Neural cell (in vitro differentiated cells): ENCODE measurements around the gene RALGPS2. TPM values are rescaled to one million over a fixed set of nuclear protein-coding genes. Genes with fewer than 3 reads are reported as not detected.

Experiments
- H2AFZ ChIP-seq: fragments of 200-600, 300-800 bp; sonication (generic), shearing (Covaris generic); 2 replicates; pipeline ENCODE4 v1.6.0; 2014; ENCODE audit warnings: low read depth, mild to moderate bottlenecking, antibody characterized with exemption, low read length, moderate library complexity
- H3F3A ChIP-seq: fragments of 200-600 bp; shearing (Covaris generic); 2 replicates; pipeline ENCODE4 v1.6.1; 2016; ENCODE audit warnings: mild to moderate bottlenecking, moderate library complexity, mixed read lengths, antibody characterized with exemption, low read length; ENCODE audit not compliant: insufficient read depth, poor library complexity, severe bottlenecking
- H3K27ac ChIP-seq: fragments of 200-600, 300-800 bp; sonication (generic), shearing (Covaris generic); 2 replicates; pipeline ENCODE4 v1.5.1; 2014; ENCODE audit warnings: mild to moderate bottlenecking, low read length, moderate library complexity
- H3K27me3 ChIP-seq: fragments of 300-800, 200-600 bp; sonication (generic), shearing (Covaris generic); 2 replicates; pipeline ENCODE4 v1.6.0; 2014; ENCODE audit warnings: mild to moderate bottlenecking, low read depth, low read length, moderate library complexity; ENCODE audit not compliant: insufficient read depth
- H3K36me3 ChIP-seq: fragments of 300-800, 200-600 bp; sonication (generic), shearing (Covaris generic); 2 replicates; pipeline ENCODE4 v1.5.1; 2014; ENCODE audit warnings: mild to moderate bottlenecking, antibody characterized with exemption, low read length, moderate library complexity; ENCODE audit not compliant: insufficient read depth
- H3K4me2 ChIP-seq: fragments of 300-800, 200-600 bp; sonication (generic), shearing (Covaris generic); 2 replicates; pipeline ENCODE4 v1.6.0; 2014; ENCODE audit warnings: mild to moderate bottlenecking, low read length
- H3K4me3 ChIP-seq: fragments of 300-800, 200-600 bp; sonication (generic), shearing (Covaris generic); 2 replicates; pipeline ENCODE4 v1.5.1; 2014; ENCODE audit warnings: mild to moderate bottlenecking, low read length, moderate library complexity
- H3K79me2 ChIP-seq: fragments of 200-600 bp; shearing (Covaris generic); replicated peaks from 2 replicates; pipeline ENCODE4 v1.6.0; 2014; ENCODE audit warnings: mild to moderate bottlenecking, low read length, moderate library complexity; ENCODE audit not compliant: insufficient read depth
- H3K9ac ChIP-seq: fragments of 300-800, 200-600 bp; sonication (generic), shearing (Covaris generic); 2 replicates; pipeline ENCODE4 v1.6.1; 2016; ENCODE audit warnings: mild to moderate bottlenecking, low read length, mixed read lengths
- H3K9me2 ChIP-seq: fragments of 200-600 bp; shearing (Covaris generic); 2 replicates; pipeline ENCODE4 v1.6.1; 2016; ENCODE audit warnings: mild to moderate bottlenecking, low read length, mixed read lengths; ENCODE audit not compliant: insufficient read depth
- H3K9me3 ChIP-seq: fragments of 200-600, 300-800 bp; sonication (generic), shearing (Covaris generic); 2 replicates; pipeline ENCODE4 v1.6.1; 2016; ENCODE audit warnings: mild to moderate bottlenecking, mixed run types, low read length, moderate library complexity, mixed read lengths
- H4K20me1 ChIP-seq: fragments of 200-600 bp; shearing (Covaris generic); 2 replicates; pipeline ENCODE4 v1.6.1; 2016; ENCODE audit warnings: mild to moderate bottlenecking, mixed run types; ENCODE audit not compliant: insufficient read depth
- EP300 ChIP-seq: fragments of 450-650 bp; conservative IDR thresholded peaks from 2 replicates; pipeline ENCODE4 v1.6.1; 2014; ENCODE audit warnings: antibody characterized with exemption, mild to moderate bottlenecking, moderate library complexity; ENCODE audit not compliant: poor library complexity, severe bottlenecking
- EZH2 ChIP-seq: fragments of 200-600, 300-800 bp; shearing (Covaris generic), sonication (generic); IDR thresholded peaks from 2 replicates; pipeline ENCODE4 v1.6.1; 2014; ENCODE audit warnings: antibody characterized with exemption, low read length, borderline replicate concordance, mild to moderate bottlenecking; ENCODE audit not compliant: insufficient read depth, poor library complexity, severe bottlenecking
- MXI1 ChIP-seq: fragments of 450-650 bp; conservative IDR thresholded peaks from 2 replicates; pipeline ENCODE4 v1.6.1; 2014; ENCODE audit warnings: antibody characterized with exemption, mild to moderate bottlenecking; ENCODE audit not compliant: poor library complexity, severe bottlenecking
- POLR2AphosphoS5 ChIP-seq: IDR thresholded peaks from 2 replicates; pipeline ENCODE4 v1.6.1; 2012
- RAD21 ChIP-seq: fragments of 450-650 bp; conservative IDR thresholded peaks from 2 replicates; pipeline ENCODE4 v1.6.1; 2014; ENCODE audit warnings: antibody characterized with exemption, mild to moderate bottlenecking, moderate library complexity
- REST ChIP-seq: IDR thresholded peaks from 2 replicates; pipeline ENCODE4 v1.6.1; 2012; ENCODE audit warnings: borderline replicate concordance
- SMC3 ChIP-seq: fragments of 450-650 bp; conservative IDR thresholded peaks from 2 replicates; pipeline ENCODE4 v1.6.1; 2014; ENCODE audit warnings: antibody characterized with exemption, mild to moderate bottlenecking, moderate library complexity; ENCODE audit not compliant: poor library complexity
- TAF1 ChIP-seq: IDR thresholded peaks from 2 replicates; pipeline ENCODE4 v1.6.1; 2012; ENCODE audit warnings: low read depth
- polyA plus RNA-seq: library from polyadenylated mRNA; depleted of rRNA; stranded (reverse); fragments of >200 nt; gene quantifications from 2 replicates; pipeline ENCODE4 v1.2.3, GENCODE V29; 2014
- TF ChIP-seq, protein P1 (sequence below): fragments of 450-650 bp; IDR thresholded peaks from 2 replicates; pipeline ENCODE4 v1.5.1; 2014; ENCODE audit warnings: antibody characterized with exemption, mild to moderate bottlenecking, moderate library complexity; ENCODE audit not compliant: poor library complexity, severe bottlenecking

Gene RALGPS2
- polyA plus RNA-seq, 1 donor from 2014 or later, result 26.6 TPM

- no peak overlapping the region for H3K4me3 ChIP-seq
- TF ChIP-seq MXI1, result no peak
- TF ChIP-seq REST, result no peak
- TF ChIP-seq, protein P1, sequence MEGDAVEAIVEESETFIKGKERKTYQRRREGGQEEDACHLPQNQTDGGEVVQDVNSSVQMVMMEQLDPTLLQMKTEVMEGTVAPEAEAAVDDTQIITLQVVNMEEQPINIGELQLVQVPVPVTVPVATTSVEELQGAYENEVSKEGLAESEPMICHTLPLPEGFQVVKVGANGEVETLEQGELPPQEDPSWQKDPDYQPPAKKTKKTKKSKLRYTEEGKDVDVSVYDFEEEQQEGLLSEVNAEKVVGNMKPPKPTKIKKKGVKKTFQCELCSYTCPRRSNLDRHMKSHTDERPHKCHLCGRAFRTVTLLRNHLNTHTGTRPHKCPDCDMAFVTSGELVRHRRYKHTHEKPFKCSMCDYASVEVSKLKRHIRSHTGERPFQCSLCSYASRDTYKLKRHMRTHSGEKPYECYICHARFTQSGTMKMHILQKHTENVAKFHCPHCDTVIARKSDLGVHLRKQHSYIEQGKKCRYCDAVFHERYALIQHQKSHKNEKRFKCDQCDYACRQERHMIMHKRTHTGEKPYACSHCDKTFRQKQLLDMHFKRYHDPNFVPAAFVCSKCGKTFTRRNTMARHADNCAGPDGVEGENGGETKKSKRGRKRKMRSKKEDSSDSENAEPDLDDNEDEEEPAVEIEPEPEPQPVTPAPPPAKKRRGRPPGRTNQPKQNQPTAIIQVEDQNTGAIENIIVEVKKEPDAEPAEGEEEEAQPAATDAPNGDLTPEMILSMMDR, result no peak
- TF ChIP-seq EZH2, result no peak
- TF ChIP-seq SMC3, result no peak
- TF ChIP-seq TAF1, result no peak
- TF ChIP-seq RAD21, result no peak
- TF ChIP-seq EP300, result no peak
- TF ChIP-seq POLR2AphosphoS5, result no peak
- H4K20me1 ChIP-seq, result no peaks in the 10 kb centered on the region
- no peak overlapping the region for H3K4me2 ChIP-seq
- no peaks in the 10 kb centered on the region for H3K79me2 ChIP-seq
- H3K27ac ChIP-seq, result no peak overlapping the region
- H3K36me3 ChIP-seq, result no peaks in the 10 kb centered on the region
- H2AFZ ChIP-seq, result no peak overlapping the region
- no peak overlapping the region for H3K9ac ChIP-seq
- no peaks in the 10 kb centered on the region for H3K27me3 ChIP-seq
- H3K9me2 ChIP-seq, result no peaks in the 10 kb centered on the region
- H3F3A ChIP-seq, result no peaks in the 10 kb centered on the region
- no peaks in the 10 kb centered on the region for H3K9me3 ChIP-seq
Observed at GRCh38 chr1:178918308-178918707, 193.3 kb downstream of the RALGPS2 start.

- no peaks in the 10 kb centered on the region for H3K9me2 ChIP-seq
Observed at GRCh38 chr1:178918955-178919354, 193.9 kb downstream of the RALGPS2 start.

GRCh38 chr1:178919581-178919980 lies 194.5 kb downstream of the RALGPS2 start:
- Histone ChIP-seq H3K4me2 (no peak overlapping the region), H3K9ac (no peak overlapping the region), H3K36me3 (no peaks in the 10 kb centered on the region), H3K4me3 (no peak overlapping the region), H3K9me3 (no peaks in the 10 kb centered on the region), H3K27me3 (no peaks in the 10 kb centered on the region), H2AFZ (no peak overlapping the region), H3K9me2 (no peaks in the 10 kb centered on the region), H3F3A (no peaks in the 10 kb centered on the region), H4K20me1 (no peaks in the 10 kb centered on the region), H3K27ac (no peak overlapping the region), H3K79me2 (no peaks in the 10 kb centered on the region)
- TF ChIP-seq EP300 (no peak), POLR2AphosphoS5 (no peak), TAF1 (no peak), MXI1 (no peak), SMC3 (no peak), RAD21 (no peak), REST (no peak), EZH2 (no peak)
- TF ChIP-seq, protein P1, result no peak

More at GRCh38 chr1:178918955-178919354, 193.9 kb downstream of the RALGPS2 start:
- no peak overlapping the region for H3K4me3 ChIP-seq
- no peaks in the 10 kb centered on the region for H3K27me3 ChIP-seq
- no peaks in the 10 kb centered on the region for H3K9me3 ChIP-seq
- no peak overlapping the region for H2AFZ ChIP-seq
- H3K27ac ChIP-seq, result no peak overlapping the region
- H3K79me2 ChIP-seq, result no peaks in the 10 kb centered on the region
- no peak for TF ChIP-seq SMC3
- H4K20me1 ChIP-seq, result no peaks in the 10 kb centered on the region
- H3K36me3 ChIP-seq, result no peaks in the 10 kb centered on the region
- no peaks in the 10 kb centered on the region for H3F3A ChIP-seq
- no peak overlapping the region for H3K9ac ChIP-seq
- no peak overlapping the region for H3K4me2 ChIP-seq
